ENCODE results near the gene BICDL1. TPM values are rescaled to one million over a fixed set of nuclear protein-coding genes. Genes with fewer than 3 reads are reported as not detected.

BICDL1 gene
- total RNA-seq, 4 donors from 2014 or later: 0.47 to 13.9 (median 1.2) TPM

- Histone ChIP-seq H3K4me1 (no peaks in the 10 kb centered on the region), H3K27ac (no peak overlapping the region), H3K27me3 (peaks cover 3% of the 10 kb centered on the region), H3K9me3 (no peaks in the 10 kb centered on the region), H3K36me3 (no peaks in the 10 kb centered on the region), H3K4me3 (no peak overlapping the region)
- TF ChIP-seq CTCF (IDR thresholded peaks at IDR 0.05): no peak
- no peak for TF ChIP-seq EP300 (IDR thresholded peaks at IDR 0.05)
- TF ChIP-seq POLR2A (IDR thresholded peaks at IDR 0.05): no peak
- no peak for TF ChIP-seq POLR2AphosphoS5 (IDR thresholded peaks at IDR 0.05)
- WGBS, 2 donors (ENCODE audit: low coverage in 1 of 2): 67 to 90% methylated on average over 4 to 6 of the region's 6 CpGs
- no peak for ATAC-seq
Measured at GRCh38 chr12:120049426-120049825, 60.4 kb downstream of the BICDL1 start.

GRCh38 chr12:120051535-120051934, 62.5 kb downstream of the BICDL1 start:
- H3K36me3 ChIP-seq: no peaks in the 10 kb centered on the region
- no peaks in the 10 kb centered on the region for H3K9me3 ChIP-seq
- no peak overlapping the region for H3K4me3 ChIP-seq
- ATAC-seq: no peak
- H3K27me3 ChIP-seq: peaks cover 9% of the 10 kb centered on the region
- no peak overlapping the region for H3K27ac ChIP-seq
- WGBS, 2 donors (ENCODE audit: low coverage in 1 of 2): 84 to 91% methylated on average over 3 of the region's 3 CpGs
- TF ChIP-seq EP300 (IDR thresholded peaks at IDR 0.05) (no peak), CTCF (IDR thresholded peaks at IDR 0.05) (no peak), POLR2AphosphoS5 (IDR thresholded peaks at IDR 0.05) (no peak), POLR2A (IDR thresholded peaks at IDR 0.05) (no peak)
- no peaks in the 10 kb centered on the region for H3K4me1 ChIP-seq

GRCh38 chr12:120054293-120054692, 65.3 kb downstream of the BICDL1 start:
- H3K27me3 ChIP-seq: peaks cover 13% of the 10 kb centered on the region
- H3K36me3 ChIP-seq: no peaks in the 10 kb centered on the region
- WGBS, 2 donors (ENCODE audit: low coverage in 1 of 2): 80 to 93% methylated on average over 2 to 3 of the region's 4 CpGs

GRCh38 chr12:120055231-120056000, 66.4 kb downstream of the BICDL1 start:
- Histone ChIP-seq H3K27me3 (peaks cover 13% of the 10 kb centered on the region), H3K4me3 (no peak overlapping the region), H3K27ac (no peak overlapping the region), H3K4me1 (no peaks in the 10 kb centered on the region), H3K36me3 (no peaks in the 10 kb centered on the region), H3K9me3 (no peaks in the 10 kb centered on the region)
- 53 to 75% methylated on average over 2 of the region's 2 CpGs for WGBS, 2 donors (ENCODE audit: low coverage in 1 of 2)
- no peak for TF ChIP-seq EP300 (IDR thresholded peaks at IDR 0.05)
- TF ChIP-seq POLR2A (IDR thresholded peaks at IDR 0.05): no peak
- no peak for TF ChIP-seq CTCF (IDR thresholded peaks at IDR 0.05)
- no peak for TF ChIP-seq POLR2AphosphoS5 (IDR thresholded peaks at IDR 0.05)
- ATAC-seq: no peak

More at GRCh38 chr12:120054293-120054692, 65.3 kb downstream of the BICDL1 start:
- no peak overlapping the region for H3K27ac ChIP-seq
- H3K4me3 ChIP-seq: no peak overlapping the region
- no peaks in the 10 kb centered on the region for H3K9me3 ChIP-seq
- TF ChIP-seq POLR2A (IDR thresholded peaks at IDR 0.05) (no peak), CTCF (IDR thresholded peaks at IDR 0.05) (no peak), EP300 (IDR thresholded peaks at IDR 0.05) (no peak), POLR2AphosphoS5 (IDR thresholded peaks at IDR 0.05) (no peak)
- H3K4me1 ChIP-seq: no peaks in the 10 kb centered on the region
- no peak for ATAC-seq

- H3K4me3 ChIP-seq: no peak overlapping the region
- no peak for TF ChIP-seq POLR2A (IDR thresholded peaks at IDR 0.05)
- H3K36me3 ChIP-seq: no peaks in the 10 kb centered on the region
- H3K27ac ChIP-seq: no peak overlapping the region
- peaks cover 18% of the 10 kb centered on the region for H3K27me3 ChIP-seq
- no peaks in the 10 kb centered on the region for H3K9me3 ChIP-seq
- WGBS, 2 donors (ENCODE audit: low coverage in 1 of 2): 50 to 80% methylated on average over 1 of the region's 5 CpGs
- H3K4me1 ChIP-seq: no peaks in the 10 kb centered on the region
- no peak for ATAC-seq
Measured at GRCh38 chr12:120056739-120057138, 67.7 kb downstream of the BICDL1 start.
